Measurements from ENCODE around the gene DNAJC15. TPM values are rescaled to one million over a fixed set of nuclear protein-coding genes. Genes with fewer than 3 reads are reported as not detected.

Gene DNAJC15
- polyA plus RNA-seq, 1 donor (not counting 4 experiments of a cell fraction or from before 2014, with no cell fraction given): 38.5 TPM

DNA sequence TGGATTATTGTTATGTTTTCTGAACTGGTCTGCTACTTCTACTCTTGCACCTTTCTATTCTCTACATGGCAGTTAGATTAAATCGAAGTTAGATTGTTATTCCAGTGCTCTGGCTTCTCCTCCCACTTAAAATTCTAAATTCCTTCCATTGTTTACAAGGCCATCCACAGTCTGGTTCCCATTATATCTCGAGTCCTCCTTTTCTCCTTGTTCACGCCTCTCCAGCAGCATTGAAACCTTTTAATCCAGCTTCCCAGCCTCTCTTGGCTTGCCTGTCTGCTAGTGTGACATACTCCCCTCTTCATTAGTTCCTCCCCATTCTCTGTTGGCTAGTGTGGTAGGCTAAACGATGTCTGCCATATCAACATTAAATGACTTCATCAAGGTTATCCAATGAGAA, 54.5 kb downstream of the DNAJC15 start:
- FAIRE-seq: no peak
- no peaks in the 10 kb centered on the region for H3K27me3 ChIP-seq (ENCODE audit: control insufficient read depth, extremely low read depth, insufficient read depth, low read length)

DNA sequence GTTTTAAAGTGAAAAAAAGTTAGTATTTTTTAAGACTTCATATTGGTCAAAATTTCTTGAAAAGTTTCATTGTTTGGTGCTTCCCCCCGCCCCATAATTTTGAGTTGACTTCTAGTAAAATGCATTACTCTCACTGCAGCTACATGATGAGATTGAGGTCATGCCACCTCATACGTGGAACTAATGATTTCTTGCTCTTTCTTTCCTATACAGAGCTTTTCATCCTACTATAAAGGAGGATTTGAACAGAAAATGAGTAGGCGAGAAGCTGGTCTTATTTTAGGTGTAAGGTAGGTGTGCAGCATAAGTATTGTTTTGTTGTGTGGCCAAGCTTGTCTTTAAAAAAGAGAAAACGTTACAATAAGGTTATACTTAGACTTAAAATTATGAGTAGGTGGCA, 55.0 kb downstream of the DNAJC15 start:
- H3K4me1 ChIP-seq (ENCODE audit: control insufficient read depth, extremely low read depth, insufficient read depth, low read length): no peaks in the 10 kb centered on the region
- H3K27me3 ChIP-seq (ENCODE audit: control insufficient read depth, extremely low read depth, insufficient read depth, low read length): no peaks in the 10 kb centered on the region
- H4K20me1 ChIP-seq (ENCODE audit: control insufficient read depth, extremely low read depth, insufficient read depth, low read length): no peaks in the 10 kb centered on the region
- H3K79me2 ChIP-seq (ENCODE audit: control insufficient read depth, insufficient read depth, low read length): peaks cover 8% of the 10 kb centered on the region
- H3K4me2 ChIP-seq (ENCODE audit: control insufficient read depth, extremely low read depth, insufficient read depth, low read depth, low read length): no peak overlapping the region
- H3K4me3 ChIP-seq (ENCODE audit: control insufficient read depth in 2 of 3, extremely low read depth in 1 of 3, insufficient read depth in 2 of 3, low read depth in 1 of 3, low read length in 3 of 3): no peak overlapping the region
- H3K9me3 ChIP-seq (ENCODE audit: control insufficient read depth, low read depth, low read length): no peaks in the 10 kb centered on the region
- H3K36me3 ChIP-seq (ENCODE audit: control insufficient read depth in 2 of 2, extremely low read depth in 1 of 2, insufficient read depth in 2 of 2, low read length in 2 of 2): no peaks in the 10 kb centered on the region
- H3K27ac ChIP-seq (ENCODE audit: control insufficient read depth, insufficient read depth, low read length): no peak overlapping the region
- no peak overlapping the region for H3K9ac ChIP-seq (ENCODE audit: control insufficient read depth, extremely low read depth, insufficient read depth, low read length)
- no peaks in the 10 kb centered on the region for H3K9me1 ChIP-seq (ENCODE audit: control insufficient read depth, extremely low read depth, insufficient read depth, low read length)
- dilution Hi-C loops (cut with MboI; ENCODE audit: extremely low pct_ligation_motif_present, low sequenced_read_pairs): no loop called here
- TF ChIP-seq EZH2 (IDR thresholded peaks at IDR 0.05; ENCODE audit: low read length): no peak
- TF ChIP-seq, protein P1, sequence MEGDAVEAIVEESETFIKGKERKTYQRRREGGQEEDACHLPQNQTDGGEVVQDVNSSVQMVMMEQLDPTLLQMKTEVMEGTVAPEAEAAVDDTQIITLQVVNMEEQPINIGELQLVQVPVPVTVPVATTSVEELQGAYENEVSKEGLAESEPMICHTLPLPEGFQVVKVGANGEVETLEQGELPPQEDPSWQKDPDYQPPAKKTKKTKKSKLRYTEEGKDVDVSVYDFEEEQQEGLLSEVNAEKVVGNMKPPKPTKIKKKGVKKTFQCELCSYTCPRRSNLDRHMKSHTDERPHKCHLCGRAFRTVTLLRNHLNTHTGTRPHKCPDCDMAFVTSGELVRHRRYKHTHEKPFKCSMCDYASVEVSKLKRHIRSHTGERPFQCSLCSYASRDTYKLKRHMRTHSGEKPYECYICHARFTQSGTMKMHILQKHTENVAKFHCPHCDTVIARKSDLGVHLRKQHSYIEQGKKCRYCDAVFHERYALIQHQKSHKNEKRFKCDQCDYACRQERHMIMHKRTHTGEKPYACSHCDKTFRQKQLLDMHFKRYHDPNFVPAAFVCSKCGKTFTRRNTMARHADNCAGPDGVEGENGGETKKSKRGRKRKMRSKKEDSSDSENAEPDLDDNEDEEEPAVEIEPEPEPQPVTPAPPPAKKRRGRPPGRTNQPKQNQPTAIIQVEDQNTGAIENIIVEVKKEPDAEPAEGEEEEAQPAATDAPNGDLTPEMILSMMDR (optimal IDR thresholded peaks at IDR 0.05 in 1 of 3, IDR thresholded peaks at IDR 0.05 in 1 of 3, conservative IDR thresholded peaks at IDR 0.05 in 1 of 3; ENCODE audit: extremely low read depth in 1 of 3, insufficient read depth in 2 of 3, low read length in 3 of 3): no peak
- no peak overlapping the region for H2AFZ ChIP-seq (ENCODE audit: control insufficient read depth, low read length)
- no peak for DNase-seq (ENCODE audit: low read depth, low spot score)
- no peak for FAIRE-seq

More for the DNA sequence above, 54.5 kb downstream of the DNAJC15 start:
- Histone ChIP-seq H2AFZ (ENCODE audit: control insufficient read depth, low read length) (no peak overlapping the region), H3K79me2 (ENCODE audit: control insufficient read depth, insufficient read depth, low read length) (peaks cover 13% of the 10 kb centered on the region), H3K4me2 (ENCODE audit: control insufficient read depth, extremely low read depth, insufficient read depth, low read depth, low read length) (no peak overlapping the region), H3K27ac (ENCODE audit: control insufficient read depth, insufficient read depth, low read length) (no peak overlapping the region), H4K20me1 (ENCODE audit: control insufficient read depth, extremely low read depth, insufficient read depth, low read length) (no peaks in the 10 kb centered on the region), H3K4me3 (ENCODE audit: control insufficient read depth in 2 of 3, extremely low read depth in 1 of 3, insufficient read depth in 2 of 3, low read depth in 1 of 3, low read length in 3 of 3) (no peak overlapping the region), H3K9me3 (ENCODE audit: control insufficient read depth, low read depth, low read length) (no peaks in the 10 kb centered on the region), H3K36me3 (ENCODE audit: control insufficient read depth in 2 of 2, extremely low read depth in 1 of 2, insufficient read depth in 2 of 2, low read length in 2 of 2) (no peaks in the 10 kb centered on the region), H3K4me1 (ENCODE audit: control insufficient read depth, extremely low read depth, insufficient read depth, low read length) (no peaks in the 10 kb centered on the region), H3K9ac (ENCODE audit: control insufficient read depth, extremely low read depth, insufficient read depth, low read length) (no peak overlapping the region), H3K9me1 (ENCODE audit: control insufficient read depth, extremely low read depth, insufficient read depth, low read length) (no peaks in the 10 kb centered on the region)
- TF ChIP-seq EZH2 (IDR thresholded peaks at IDR 0.05; ENCODE audit: low read length): no peak
- TF ChIP-seq, protein P1 (optimal IDR thresholded peaks at IDR 0.05 in 1 of 3, IDR thresholded peaks at IDR 0.05 in 1 of 3, conservative IDR thresholded peaks at IDR 0.05 in 1 of 3; ENCODE audit: extremely low read depth in 1 of 3, insufficient read depth in 2 of 3, low read length in 3 of 3): no peak
- dilution Hi-C loops (cut with MboI; ENCODE audit: extremely low pct_ligation_motif_present, low sequenced_read_pairs): no loop called here
- no peak for DNase-seq (ENCODE audit: low read depth, low spot score)

Data from keratinocyte (primary cell).